ENCODE measurements around the gene H1-8.

- no peak for TF ChIP-seq POLR2A (IDR thresholded peaks at IDR 0.05)
- no peak for TF ChIP-seq CTCF (IDR thresholded peaks at IDR 0.05)
Measured at GRCh38 chr3:129562803-129563202, 19.8 kb downstream of the H1-8 start.

Measured in heart left ventricle (tissue), 13 donors.